HepG2 (cell line): ENCODE data around the gene RPL32. TPM values are rescaled to one million over a fixed set of nuclear protein-coding genes. Genes with fewer than 3 reads are reported as not detected.

Experiments used
- ATAC-seq: fragments of 200-7000 bp; cut with Tn5 transposase; 3 replicates; pipeline ENCODE4 v1.9.1; 2020; ENCODE audit warnings: mild to moderate bottlenecking, moderate library complexity
- BruUV-seq: library from RNA; stranded (reverse); fragments of 400-500 nt; replicated peaks from 2 replicates; lab custom pipeline; 2021; lab: Mats Ljungman, UMichigan
- CTCF ChIA-PET: fragments of 300-600 bp; formaldehyde crosslinking; extraction: SDS; loops from one replicate; lab custom pipeline; 2021; ENCODE audit warnings: low total read pairs, inconsistent platforms, low intra/inter-chr PET ratio; lab: Yijun Ruan, JAX
- POLR2A ChIA-PET: fragments of 350-600 bp; sonication (Branson Sonifier 250); formaldehyde crosslinking; loops from one replicate; lab custom pipeline; 2020; ENCODE audit warnings: antibody characterized with exemption, inconsistent platforms; lab: Yijun Ruan, JAX
- DNase-seq: peaks from one replicate; pipeline ENCODE4 v3.0.0-alpha.2; 2015; ENCODE audit warnings: low spot score
- FAIRE-seq: peaks from 3 replicates; lab custom pipeline; 2011; peaks lifted over from hg19 to GRCh38; lab: Jason Lieb, UNC
- H2AFZ ChIP-seq: one replicate; pipeline ENCODE4 v1.6.1; 2011; ENCODE audit warnings: low read length, inconsistent platforms
- H3K27ac ChIP-seq: fragments of 300-600 bp; 3 replicates; pipeline ENCODE4 v1.8.0; 2011; ENCODE audit warnings: mixed run types, mild to moderate bottlenecking, mixed read lengths, low read length, inconsistent platforms; ENCODE audit not compliant: insufficient read depth; ENCODE audit errors: extremely low read length
- H3K27me3 ChIP-seq, 2 experiments: fragments of 200-600 bp in 1 of 2; 2 replicates in 1 of 2; 3 replicates in 1 of 2; pipeline versions ENCODE4 v1.6.0 to v1.8.0; 2011; ENCODE audit warnings: low read length in 2 of 2, mild to moderate bottlenecking in 2 of 2, moderate library complexity in 2 of 2, inconsistent platforms in 1 of 2; ENCODE audit not compliant: insufficient read depth in 2 of 2, control insufficient read depth in 1 of 2
- H3K36me3 ChIP-seq, 2 experiments: fragments of 200-600 bp in 1 of 2; replicated peaks in 1 of 2; 2 replicates in 1 of 2; 3 replicates in 1 of 2; pipeline versions ENCODE4 v1.5.1 to v1.8.0; 2011; ENCODE audit warnings: low read length in 2 of 2, inconsistent platforms in 1 of 2; ENCODE audit not compliant: insufficient read depth in 2 of 2, control insufficient read depth in 1 of 2
- H3K4me1 ChIP-seq: 2 replicates; pipeline ENCODE4 v1.5.1; 2012; ENCODE audit warnings: low read length, inconsistent platforms; ENCODE audit not compliant: insufficient read depth
- H3K4me2 ChIP-seq: 2 replicates; pipeline ENCODE4 v1.6.0; 2011; ENCODE audit warnings: low read depth, low read length, inconsistent platforms
- H3K4me3 ChIP-seq, 3 experiments: fragments of 200-600 bp in 1 of 3; sonication (generic), shearing (Covaris generic) in 1 of 3; replicated peaks in 1 of 3; 2 replicates each; pipeline ENCODE4 v1.5.1; 2011 to 2016; ENCODE audit warnings: low read length in 3 of 3, inconsistent platforms in 2 of 3, low read depth in 2 of 3, mild to moderate bottlenecking in 2 of 3, control low read depth in 1 of 3, mixed read lengths in 1 of 3; ENCODE audit not compliant: insufficient read depth in 1 of 3
- H3K79me2 ChIP-seq: one replicate; pipeline ENCODE4 v1.6.1; 2011; ENCODE audit warnings: low read length, inconsistent platforms; ENCODE audit not compliant: insufficient read depth
- H3K9ac ChIP-seq: 2 replicates; pipeline ENCODE4 v1.6.0; 2011; ENCODE audit warnings: mild to moderate bottlenecking, low read depth, low read length, inconsistent platforms; ENCODE audit not compliant: insufficient read depth
- H3K9me3 ChIP-seq: 2 replicates; pipeline ENCODE4 v1.5.1; 2012; ENCODE audit warnings: mild to moderate bottlenecking, low read length
- H4K20me1 ChIP-seq: 2 replicates; pipeline ENCODE4 v1.6.0; 2011; ENCODE audit warnings: inconsistent platforms, mild to moderate bottlenecking, low read length, moderate library complexity; ENCODE audit not compliant: insufficient read depth
- IKZF5 ChIP-seq: IDR thresholded peaks from 2 replicates; pipeline ENCODE4 v1.6.1; 2018; ENCODE audit warnings: missing genetic modification reagents, mild to moderate bottlenecking, missing compliant biosample characterization
- ISX ChIP-seq: sonication (generic); formaldehyde crosslinking; conservative IDR thresholded peaks from 2 replicates; pipeline ENCODE4 v1.5.0; 2020; ENCODE audit warnings: missing genetic modification reagents
- MLXIP ChIP-seq: sonication (generic); formaldehyde crosslinking; IDR thresholded peaks from 2 replicates; pipeline ENCODE4 v1.9.0; 2021; ENCODE audit warnings: missing genetic modification reagents, borderline replicate concordance
- MXD1 ChIP-seq: sonication (generic); formaldehyde crosslinking; IDR thresholded peaks from 2 replicates; pipeline ENCODE4 v1.4.0; 2020; ENCODE audit warnings: mild to moderate bottlenecking, missing genetic modification reagents
- STAG1 ChIP-seq: sonication (generic); formaldehyde crosslinking; IDR thresholded peaks from 2 replicates; pipeline ENCODE4 v1.4.0; 2020; ENCODE audit warnings: missing genetic modification reagents
- ZBTB33 ChIP-seq: sonication (generic); formaldehyde crosslinking; IDR thresholded peaks from 2 replicates; pipeline ENCODE4 v1.4.0; 2020; ENCODE audit warnings: missing genetic modification reagents
- ZNF142 ChIP-seq: sonication (generic); formaldehyde crosslinking; IDR thresholded peaks from 2 replicates; pipeline ENCODE4 v1.4.0; 2020; ENCODE audit warnings: missing genetic modification reagents
- ZNF619 ChIP-seq: sonication (generic); formaldehyde crosslinking; IDR thresholded peaks from 2 replicates; pipeline ENCODE4 v1.4.0; 2020; ENCODE audit warnings: mild to moderate bottlenecking, missing genetic modification reagents
- ZNF704 ChIP-seq: sonication (generic); formaldehyde crosslinking; IDR thresholded peaks from 2 replicates; pipeline ENCODE4 v1.8.1; 2023; ENCODE audit warnings: mild to moderate bottlenecking, inconsistent platforms, moderate library complexity, missing genetic modification reagents, borderline replicate concordance
- ZNF83 ChIP-seq: sonication (generic); formaldehyde crosslinking; IDR thresholded peaks from 2 replicates; pipeline ENCODE4 v1.4.0; 2020; ENCODE audit warnings: missing genetic modification reagents, mild to moderate bottlenecking, borderline replicate concordance
- WGBS: methylation state at CpG from one replicate; pipeline ENCODE4 v1.1.6; 2017; ENCODE audit warnings: low lambda C conversion rate; 5-methylcytosine and 5-hydroxymethylcytosine counted together
- in situ Hi-C: cut with HindIII; loops from 2 replicates; pipeline ENCODE4 v1.10.0; 2017; ENCODE audit warnings: low pct_unique_long_range_greater_than_20kb; ENCODE audit not compliant: extremely low pct_ligation_motif_present
- intact Hi-C: fragments of 100-400 bp; cut with micrococcal nuclease; formaldehyde crosslinking; loops from one replicate; pipeline ENCODE4 v1.10.0; 2022; ENCODE audit not compliant: unreplicated experiment
- polyA plus RNA-seq, 8 experiments: library from polyadenylated mRNA; depleted of rRNA in 3 of 8; stranded (reverse) in 7 of 8; unstranded in 1 of 8; fragments of >200 nt; fragmentation: Illumina TruSeq in 4 of 8; extraction: Trizol in 4 of 8; gene quantifications; 2 replicates each; pipeline versions ENCODE4 v1.2.1 to v1.2.3, GENCODE V29; 2011 to 2016; ENCODE audit warnings: low read depth in 4 of 8, missing spikeins in 1 of 8, mixed read lengths in 1 of 8; ENCODE audit not compliant: insufficient read depth in 1 of 8
- total RNA-seq, 5 experiments: library from RNA; depleted of rRNA; stranded (reverse); fragments of >200 nt; fragmentation: Illumina TruSeq; extraction: Trizol; gene quantifications; 2 replicates each; pipeline ENCODE4 v1.2.3, GENCODE V29; 2016; ENCODE audit warnings: low read depth in 1 of 5

The RPL32 gene
- total and polyA plus RNA-seq, 2 of the 13 experiments (the other 11 are each of a cell fraction or from before 2014, with no cell fraction given): 1,781 to 2,401 TPM

GRCh38 chr3:12791430-12791829 lies 49.9 kb downstream of the RPL32 start:
- ATAC-seq: no peak
- no peak for TF ChIP-seq ZNF704 (CRISPR knock-in tag)
- no peak for TF ChIP-seq ZNF142 (CRISPR knock-in tag)
- no peak for TF ChIP-seq ZNF83 (CRISPR knock-in tag)
- TF ChIP-seq ZNF619 (CRISPR knock-in tag): no peak
- TF ChIP-seq MXD1: no peak
- no peak for TF ChIP-seq ZBTB33 (CRISPR knock-in tag)
- TF ChIP-seq ISX (CRISPR knock-in tag): no peak
- TF ChIP-seq IKZF5 (CRISPR knock-in tag): no peak
- no peak for TF ChIP-seq MLXIP
- no peak for TF ChIP-seq STAG1 (CRISPR knock-in tag)

More at GRCh38 chr3:12791430-12791829, 49.9 kb downstream of the RPL32 start:
- Histone ChIP-seq H3K4me1 (no peaks in the 10 kb centered on the region), H2AFZ (no peak overlapping the region), H3K9ac (no peak overlapping the region), H3K4me2 (no peak overlapping the region), H3K27me3 (peaks cover 0 to 6% of the 10 kb centered on the region in 2 experiments; a peak in 1 of 5 replicates), H3K79me2 (no peaks in the 10 kb centered on the region), H4K20me1 (no peaks in the 10 kb centered on the region), H3K36me3 (no peaks in the 10 kb centered on the region), H3K27ac (no peak overlapping the region), H3K4me3 (no peak overlapping the region), H3K9me3 (no peaks in the 10 kb centered on the region)
- ChIA-PET POLR2A (no interaction called here), CTCF (no interaction called here)
- no peak for DNase-seq
- intact Hi-C loops (no loop called here), in situ Hi-C loops (no loop called here)
- no peak for FAIRE-seq
- 50% methylated on average over 1 of the region's 1 CpG for WGBS
- BruUV-seq: no TSS peak
